ENCODE measurements around the gene DOCK6. TPM values are rescaled to one million over a fixed set of nuclear protein-coding genes. Genes with fewer than 3 reads are reported as not detected.

Gene DOCK6
- total RNA-seq, 1 donor from 2014 or later: 50.5 TPM

DNA sequence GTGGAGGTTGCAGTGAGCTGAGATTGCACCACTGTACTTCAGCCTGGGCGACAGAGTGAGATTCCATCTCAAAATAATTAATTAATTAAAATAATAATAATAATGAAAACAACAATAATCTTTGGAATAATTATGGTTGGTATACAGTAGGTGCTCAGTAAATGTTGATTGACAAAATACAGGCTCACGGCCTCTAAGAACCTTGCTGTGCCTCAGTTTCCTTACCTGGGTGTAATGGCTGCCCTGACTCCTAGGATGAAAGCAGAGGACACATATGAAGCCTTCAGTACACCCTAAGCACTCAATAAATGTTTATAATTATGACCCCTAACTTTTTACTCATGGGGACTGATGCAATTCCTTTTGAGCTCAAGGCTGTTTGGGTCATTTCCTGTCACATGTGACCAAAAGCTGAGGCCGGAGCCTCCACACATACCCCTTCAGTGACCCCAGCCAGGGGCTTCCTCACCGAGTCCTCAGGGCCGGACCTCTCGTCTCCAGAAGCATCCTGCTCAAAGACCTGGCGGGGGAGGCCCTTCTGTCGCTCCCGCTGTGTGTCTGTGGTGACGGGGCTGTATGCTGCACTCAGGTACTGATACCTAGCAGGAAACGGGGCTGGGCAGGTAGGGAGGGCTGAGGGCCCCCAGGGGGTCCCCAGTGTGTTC, 10.5 kb downstream of the DOCK6 start:
- intact Hi-C loops (cut with DNase I): no loop called here
- DNase-seq (ENCODE audit: low spot score): no peak

DNA sequence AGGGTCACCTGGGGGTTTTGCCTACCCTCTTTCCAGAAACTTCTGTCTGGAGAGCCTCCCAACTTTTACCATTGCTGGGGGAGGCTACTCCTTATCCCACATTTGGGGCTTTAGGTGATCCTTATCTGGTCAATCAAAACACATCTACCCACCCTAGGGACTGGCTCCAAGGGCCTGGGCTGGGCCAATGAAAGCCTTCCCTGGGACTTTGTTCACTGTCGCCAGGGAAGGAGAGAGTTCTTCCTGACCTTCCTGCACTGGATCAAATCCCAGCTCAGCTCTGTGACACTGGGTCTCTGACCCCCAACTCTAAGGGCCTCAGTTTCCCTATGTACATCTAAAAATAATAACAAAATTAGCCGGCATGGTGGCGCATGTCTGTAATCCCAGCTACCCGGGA, 11.1 kb downstream of the DOCK6 start:
- intact Hi-C loops (cut with DNase I): no loop called here

DNA sequence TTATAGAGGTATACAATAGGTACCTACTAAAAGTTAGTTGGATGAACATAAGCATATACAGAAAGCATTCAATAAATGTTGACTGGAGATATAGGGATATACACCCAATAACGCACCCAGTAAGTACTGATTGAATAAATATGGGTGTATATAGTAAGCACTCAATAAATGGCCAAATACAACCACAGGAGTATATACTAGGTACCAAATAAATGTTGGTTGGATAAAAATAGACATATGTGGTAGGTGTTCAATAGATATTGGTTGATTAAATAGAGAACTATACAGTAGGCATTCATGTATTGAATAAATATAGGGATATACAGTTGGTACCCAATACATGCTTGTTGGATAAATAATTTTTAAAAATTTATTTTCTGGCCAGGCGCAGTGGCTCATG, 13.5 kb downstream of the DOCK6 start:
- DNase-seq (ENCODE audit: low spot score): no peak
- intact Hi-C loops (cut with DNase I): no loop called here

More for the DNA sequence above, 11.1 kb downstream of the DOCK6 start:
- no peak for DNase-seq (ENCODE audit: low spot score)

DNA sequence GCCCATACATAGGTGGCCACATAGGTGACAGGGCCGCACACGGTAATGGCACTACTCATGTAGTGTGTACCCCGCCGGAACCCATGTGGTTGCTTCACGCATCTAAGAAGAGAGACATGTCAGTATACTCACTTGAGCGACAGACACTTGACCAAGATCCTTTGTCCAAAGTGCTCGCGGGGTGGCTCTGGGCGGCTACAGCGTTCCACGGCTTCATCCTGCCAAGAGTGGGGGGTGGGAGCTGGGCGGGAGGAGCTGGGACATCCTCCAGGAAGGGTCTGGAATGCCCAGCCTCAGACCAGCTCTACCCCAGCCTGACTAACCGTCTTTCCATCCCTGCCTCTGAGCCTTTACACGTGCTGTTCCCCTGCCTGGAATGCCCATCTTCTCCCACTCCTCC, 14.4 kb downstream of the DOCK6 start:
- intact Hi-C loops (cut with DNase I): no loop called here
- DNase-seq (ENCODE audit: low spot score): no peak

DNA sequence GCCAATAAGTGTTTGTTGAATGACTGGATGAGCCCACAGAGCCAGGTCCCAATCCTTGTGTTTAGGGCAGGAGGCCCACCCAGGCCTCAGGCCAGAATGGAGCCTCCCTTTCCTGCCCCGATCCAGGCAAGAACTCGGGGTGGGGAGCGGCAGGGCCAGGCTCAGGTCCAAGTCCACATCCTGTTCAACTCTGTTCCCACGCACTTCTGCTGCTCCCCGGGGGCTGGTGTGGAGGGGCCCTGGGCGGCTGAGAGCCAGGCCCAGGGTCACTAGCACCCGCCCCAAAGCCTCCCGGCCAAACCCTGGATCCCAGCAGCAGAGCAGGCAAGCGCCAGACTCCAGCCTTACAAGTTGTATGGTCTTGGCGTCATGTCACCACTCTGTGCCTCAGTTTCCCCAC, 14.9 kb downstream of the DOCK6 start:
- peak; percentile 91 for DNase-seq (ENCODE audit: low spot score)
- intact Hi-C loops (cut with DNase I): no loop called here

GRCh38 chr19:11246941-11247340, 15.4 kb downstream of the DOCK6 start:
- no peak for DNase-seq (ENCODE audit: low spot score)
- intact Hi-C loops (cut with DNase I): no loop called here

DNA sequence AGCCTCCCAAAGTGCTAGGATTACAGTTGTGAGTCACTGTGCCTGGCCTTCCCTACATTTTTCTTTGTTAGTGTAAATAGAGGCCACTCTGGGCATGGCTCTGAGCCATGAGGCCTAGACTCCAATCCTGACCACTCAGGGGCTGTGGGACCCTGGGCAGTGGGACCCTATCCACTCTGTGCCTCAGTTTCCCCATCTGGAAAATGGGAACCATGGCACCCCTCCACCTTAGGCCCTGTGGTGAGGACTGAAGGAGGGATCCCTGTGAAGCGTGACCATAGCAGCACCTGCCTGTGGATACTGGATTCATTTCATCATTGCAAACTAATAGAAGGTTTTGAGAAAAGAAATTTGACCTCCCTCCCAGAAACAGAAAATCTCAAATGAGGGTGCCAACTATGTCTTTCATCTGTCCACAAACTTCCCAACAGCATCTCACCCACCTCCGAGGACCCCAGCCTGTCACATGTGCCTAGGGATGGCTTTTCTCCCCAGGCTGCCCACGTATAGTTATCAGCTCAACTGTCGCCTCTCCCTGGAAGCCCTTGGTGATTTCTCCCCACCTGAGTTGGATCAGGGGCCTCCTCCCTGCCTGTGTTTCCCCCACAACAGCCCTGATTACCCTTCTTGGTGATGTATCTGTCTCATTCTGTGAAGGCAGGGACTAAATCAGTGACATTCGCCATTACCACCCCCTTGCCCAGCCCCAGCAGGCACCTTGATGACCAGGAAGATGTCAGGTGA, 17.3 kb downstream of the DOCK6 start:
- DNase-seq (ENCODE audit: low spot score): no peak
- intact Hi-C loops (cut with DNase I): loop anchor here (5.0 kb wide), 1 partner anchor 42 kb away; no protein-coding TSS in a partner anchor

- intact Hi-C loops (cut with DNase I): loop anchor here (5.0 kb wide), 1 partner anchor 44 kb away; no protein-coding TSS in a partner anchor
- DNase-seq (ENCODE audit: low spot score): no peak
Observed at GRCh38 chr19:11243798-11244169, 18.5 kb downstream of the DOCK6 start.

DNA sequence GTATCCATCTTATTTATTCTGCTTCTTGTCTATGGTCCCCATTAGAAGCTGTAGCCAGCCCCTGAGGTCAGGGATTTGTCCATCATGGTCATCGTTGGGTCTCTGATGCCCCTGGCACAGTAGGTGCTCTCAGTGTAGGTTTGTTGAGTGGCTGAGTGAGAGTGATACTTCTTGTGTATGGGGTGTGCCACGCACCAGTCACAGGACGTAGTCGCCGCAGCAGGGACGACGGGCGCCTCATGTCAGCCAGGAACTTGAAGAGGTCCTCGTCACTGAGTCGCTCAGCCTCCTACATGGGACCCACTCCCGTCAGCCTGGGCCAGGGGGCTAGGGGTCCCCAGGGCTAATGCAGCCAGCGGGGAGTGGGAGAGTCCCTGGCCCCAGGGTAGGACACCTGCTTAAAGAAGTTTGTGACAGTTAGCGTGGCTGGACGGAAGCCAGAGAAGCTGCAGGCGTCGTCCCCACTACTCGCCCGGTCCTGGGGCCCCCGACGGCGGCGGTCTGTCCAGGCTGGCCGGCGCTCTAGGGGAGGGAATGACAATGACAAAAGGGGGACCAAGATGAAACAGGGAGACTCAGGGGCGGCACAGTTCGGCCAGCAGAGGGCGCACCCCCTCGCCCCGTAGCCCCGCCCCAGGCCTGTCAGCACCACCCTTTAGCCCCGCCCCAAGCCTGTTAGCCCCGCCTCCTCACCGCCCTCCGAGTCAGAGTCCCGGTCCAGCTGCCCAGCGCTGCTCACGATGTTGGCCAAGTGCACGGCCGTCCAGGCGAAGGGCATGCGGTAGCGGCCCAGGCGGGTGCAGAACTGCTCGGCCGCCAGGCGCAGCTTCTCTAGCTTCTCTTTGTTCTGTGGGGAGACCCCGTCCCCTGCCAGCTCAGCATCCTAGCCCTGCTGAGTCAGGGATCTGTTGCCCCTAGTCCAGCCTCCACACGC, 19.2 kb downstream of the DOCK6 start:
- intact Hi-C loops (cut with DNase I): loop anchor here (5.0 kb wide), 1 partner anchor 44 kb away; no protein-coding TSS in a partner anchor
- peak; percentile 97 for DNase-seq (ENCODE audit: low spot score)

DNA sequence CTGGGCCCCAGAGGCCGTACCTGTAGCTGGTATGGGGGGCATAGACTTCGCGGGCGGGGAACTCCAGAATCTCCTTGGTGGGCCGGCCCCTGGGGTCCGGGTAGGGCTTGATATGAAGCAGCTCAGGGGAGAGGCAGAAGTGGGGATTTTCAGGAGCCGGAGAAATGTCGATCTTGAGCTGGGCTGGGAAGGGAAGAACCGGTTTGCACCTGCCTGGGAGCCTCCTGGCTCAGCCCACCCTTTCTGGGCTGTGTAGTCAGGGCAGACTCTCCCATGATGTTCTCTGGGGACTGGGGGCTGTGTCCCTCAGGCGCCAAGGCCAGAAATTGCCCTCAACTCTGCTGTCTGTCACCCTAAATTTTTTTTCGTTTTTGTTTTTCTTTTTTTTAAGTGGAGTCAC, 20.3 kb downstream of the DOCK6 start:
- intact Hi-C loops (cut with DNase I): loop anchor here (5.0 kb wide), 1 partner anchor 45 kb away; no protein-coding TSS in a partner anchor
- DNase-seq (ENCODE audit: low spot score): no peak

GRCh38 chr19:11240008-11240444, 22.3 kb downstream of the DOCK6 start:
- intact Hi-C loops (cut with DNase I): loop anchor here (5.0 kb wide), 1 partner anchor 47 kb away; no protein-coding TSS in a partner anchor
- no peak for DNase-seq (ENCODE audit: low spot score)

DNA sequence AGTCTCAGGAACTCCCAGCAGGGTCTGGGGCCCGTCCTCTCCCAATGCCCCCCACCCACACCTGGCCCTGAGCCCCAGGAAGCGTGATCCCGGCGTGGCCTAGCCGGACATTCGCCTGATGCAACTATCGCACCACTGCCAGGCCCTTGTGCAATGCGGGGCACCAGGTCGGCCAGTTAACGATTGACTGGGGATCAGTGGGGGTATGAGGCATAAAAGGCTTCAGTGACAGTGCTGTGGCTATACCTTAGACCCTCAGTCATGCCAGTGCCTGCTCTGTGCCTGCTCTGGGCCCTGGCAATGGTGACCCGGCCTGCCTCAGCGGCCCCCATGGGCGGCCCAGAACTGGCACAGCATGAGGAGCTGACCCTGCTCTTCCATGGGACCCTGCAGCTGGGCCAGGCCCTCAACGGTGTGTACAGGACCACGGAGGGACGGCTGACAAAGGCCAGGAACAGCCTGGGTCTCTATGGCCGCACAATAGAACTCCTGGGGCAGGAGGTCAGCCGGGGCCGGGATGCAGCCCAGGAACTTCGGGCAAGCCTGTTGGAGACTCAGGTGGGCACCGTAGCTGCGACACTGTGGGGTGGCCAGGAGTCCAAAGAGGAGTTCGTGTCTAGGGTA, 22.8 kb downstream of the DOCK6 start, which contains the start of gene ANGPTL8:
TSS of gene ANGPTL8 (plus strand) at position 243 of the 624 bp plus-strand sequence. CDS start at position 262, 19 bp downstream.
- intact Hi-C loops (cut with DNase I): no loop called here
- DNase-seq (ENCODE audit: low spot score): no peak

DNA sequence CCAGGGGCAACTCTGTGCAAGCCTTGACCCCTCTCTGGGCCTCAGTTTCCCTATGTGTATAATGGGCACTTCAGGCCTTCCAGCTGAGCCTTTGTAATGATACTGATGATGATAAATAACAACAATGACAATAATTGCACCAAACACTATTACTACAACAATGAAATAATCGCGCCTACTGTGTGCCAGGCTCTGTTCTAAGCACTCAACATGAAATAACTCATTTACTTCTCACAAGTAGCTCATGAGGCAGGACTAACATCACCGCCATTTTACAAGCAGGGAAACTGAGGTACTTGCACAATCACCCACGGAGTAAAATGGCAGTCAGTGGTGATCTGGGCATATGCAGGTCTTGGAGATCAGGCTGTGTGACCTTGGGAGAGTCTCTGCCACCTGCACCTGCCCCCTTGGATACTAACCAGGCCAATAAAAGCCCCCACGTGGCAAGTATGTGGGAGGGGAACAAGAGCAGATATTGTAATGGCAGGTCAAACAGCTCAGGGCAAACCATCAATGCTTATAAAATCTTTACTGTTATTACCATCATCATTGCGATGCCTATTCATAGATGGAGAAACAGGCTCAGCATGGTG, 23.4 kb downstream of the DOCK6 start:
- no peak for DNase-seq (ENCODE audit: low spot score)
- intact Hi-C loops (cut with DNase I): no loop called here

DNA sequence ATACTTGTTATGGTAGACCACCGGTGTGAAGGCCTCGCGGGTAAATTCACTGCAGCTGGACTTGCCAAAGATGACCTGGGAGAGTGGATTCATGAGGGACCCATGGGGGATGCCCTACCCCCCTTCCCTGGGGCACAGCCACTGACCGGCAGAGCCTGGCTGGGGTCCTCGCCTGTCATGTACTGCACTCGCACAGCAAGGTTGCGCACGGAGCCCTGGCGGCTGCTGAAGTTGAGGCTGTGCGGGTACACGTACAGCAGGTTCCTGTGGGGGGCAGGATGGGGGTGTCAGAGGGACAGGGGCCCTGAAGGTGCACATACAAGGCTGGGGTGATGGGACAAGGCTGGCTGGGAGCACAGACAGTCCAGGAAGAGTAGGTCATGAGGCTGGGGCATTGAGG, 24.3 kb downstream of the DOCK6 start:
- no peak for DNase-seq (ENCODE audit: low spot score)
- intact Hi-C loops (cut with DNase I): no loop called here

- DNase-seq (ENCODE audit: low spot score): no peak
- intact Hi-C loops (cut with DNase I): no loop called here
Observed at GRCh38 chr19:11237321-11237720, 25.0 kb downstream of the DOCK6 start.

- DNase-seq (ENCODE audit: low spot score): no peak
- intact Hi-C loops (cut with DNase I): no loop called here
Observed at GRCh38 chr19:11236324-11237301, 25.7 kb downstream of the DOCK6 start.

DNA sequence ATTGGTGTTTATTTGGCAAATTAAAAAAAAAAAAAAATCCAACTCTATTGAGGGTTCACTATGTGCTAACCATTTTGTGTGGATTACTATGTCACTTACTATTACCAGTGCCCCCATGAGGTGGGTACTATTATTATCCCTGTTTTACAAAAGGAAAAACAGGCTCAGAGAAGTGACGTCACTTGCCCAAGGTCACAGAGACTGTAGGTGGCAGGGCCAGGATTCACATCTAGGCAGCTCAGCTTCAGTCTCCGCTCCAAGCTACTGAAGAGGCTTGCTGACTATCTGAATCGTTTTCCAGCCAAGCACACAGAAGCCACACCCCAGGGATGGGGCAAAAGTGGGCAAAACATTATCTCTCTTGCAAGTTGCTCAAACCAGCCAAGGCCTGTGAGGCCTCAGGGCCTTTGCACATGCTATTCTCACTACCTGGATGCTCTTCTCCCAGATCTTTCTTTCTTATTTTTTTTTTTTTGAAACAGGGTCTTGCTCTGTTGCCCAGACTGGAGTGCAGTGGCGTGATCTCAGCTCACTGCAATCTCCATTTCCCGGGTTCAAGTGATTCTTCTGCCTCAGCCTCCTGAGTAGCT, 27.7 kb downstream of the DOCK6 start:
- intact Hi-C loops (cut with DNase I): no loop called here
- DNase-seq (ENCODE audit: low spot score): no peak

Measured in cardiac septum (tissue), 1 donor.